ENCODE data around the gene UNC5C. TPM values are rescaled to one million over a fixed set of nuclear protein-coding genes. Genes with fewer than 3 reads are reported as not detected.

UNC5C gene
- total and polyA plus RNA-seq, 2 of the 4 experiments (the other 2 are of a cell fraction), result under 0.01 TPM

GRCh38 chr4:95183656-95184408 lies 364.9 kb downstream of the UNC5C start:
- no peak for ATAC-seq (ENCODE audit: low read depth)
- 80% methylated on average over 1 of the region's 5 CpGs; no CpG with 5 or more reads in 1 of the 2 experiments for WGBS, 2 experiments (ENCODE audit: extremely low coverage in 2 of 2, insufficient read length in 1 of 2)

More at GRCh38 chr4:95183656-95184408, 364.9 kb downstream of the UNC5C start:
- BruUV-seq (replicated peaks), result no TSS peak
- Histone ChIP-seq H3K9ac (ENCODE audit: low read depth, low read length) (no peak overlapping the region), H2BK20ac (ENCODE audit: low read depth, low read length) (no peak overlapping the region), H3K36me3 (ENCODE audit: control insufficient read depth, insufficient read depth, low read length) (no peaks in the 10 kb centered on the region), H3K9me1 (ENCODE audit: insufficient read depth, low read length) (no peaks in the 10 kb centered on the region; the same call in 1 of the 2 replicates), H4K20me1 (ENCODE audit: insufficient read depth, low read length) (no peaks in the 10 kb centered on the region), H3K27me3 (ENCODE audit: control insufficient read depth, insufficient read depth, low read length) (no peaks in the 10 kb centered on the region), H2BK120ac (ENCODE audit: low read depth, low read length) (no peak overlapping the region), H3K14ac (replicated peaks; ENCODE audit: low read depth, low read length) (no peak overlapping the region), H2AFZ (replicated peaks; ENCODE audit: low read length, poor library complexity) (no peak overlapping the region), H3K4ac (ENCODE audit: low read depth, low read length) (no peak overlapping the region), H4K5ac (ENCODE audit: low read depth, low read length) (no peak overlapping the region), H3K27ac (ENCODE audit: insufficient read depth, low read length) (no peak overlapping the region), H4K91ac (ENCODE audit: insufficient read depth, low read depth, low read length) (no peak overlapping the region), H3K79me1 (ENCODE audit: low read depth in 1 of 2, low read length in 2 of 2) (no peaks in the 10 kb centered on the region), H3K18ac (ENCODE audit: low read depth, low read length) (no peak overlapping the region), H2BK5ac (ENCODE audit: low read depth, low read length, poor library complexity, severe bottlenecking) (no peak overlapping the region), H3K56ac (ENCODE audit: extremely low read depth, insufficient read depth, low read length) (no peak overlapping the region), H2AK5ac (ENCODE audit: low read depth, low read length) (no peak overlapping the region), H4K8ac (ENCODE audit: low read depth in 2 of 2, low read length in 2 of 2) (no peak overlapping the region), H2AK9ac (replicated peaks; ENCODE audit: low read depth, low read length, poor library complexity) (no peak overlapping the region), H3K23ac (ENCODE audit: low read depth, low read length) (no peak overlapping the region), H3K4me3 (ENCODE audit: insufficient read depth, low read depth, low read length) (no peak overlapping the region), H3K9me3 (ENCODE audit: control insufficient read depth, insufficient read depth, low read length) (no peaks in the 10 kb centered on the region), H3K4me1 (ENCODE audit: control insufficient read depth, insufficient read depth, low read length) (no peaks in the 10 kb centered on the region), H2BK15ac (ENCODE audit: low read depth, low read length) (no peak overlapping the region), H3K4me2 (ENCODE audit: low read depth, low read length) (no peak overlapping the region)
- no peak for DNase-seq
- CTCF ChIA-PET, result no interaction called here
- in situ Hi-C loops (cut with MboI; ENCODE audit: low sequenced_read_pairs), result no loop called here
- no peak for TF ChIP-seq CHD1 (IDR thresholded peaks at IDR 0.05; ENCODE audit: low read depth, low read length)
- no peak for TF ChIP-seq CTCF (conservative IDR thresholded peaks at IDR 0.05; ENCODE audit: low read depth, low read length)
- no peak for TF ChIP-seq FOS (IDR thresholded peaks at IDR 0.05; ENCODE audit: low read depth, low read length)
- no peak for TF ChIP-seq RAD21 (IDR thresholded peaks at IDR 0.05; ENCODE audit: low read length)
- intact Hi-C loops (cut with micrococcal nuclease), result no loop called here
- POLR2A ChIA-PET (ENCODE audit: unreplicated experiment), result no interaction called here
- dilution Hi-C loops (cut with HindIII; ENCODE audit: low sequenced_read_pairs, unreplicated experiment), result no loop called here
